ENCODE data around the gene NET1. TPM values are rescaled to one million over a fixed set of nuclear protein-coding genes. Genes with fewer than 3 reads are reported as not detected.

The NET1 gene
- polyA plus RNA-seq, 1 experiment, result 62.5 TPM

DNA sequence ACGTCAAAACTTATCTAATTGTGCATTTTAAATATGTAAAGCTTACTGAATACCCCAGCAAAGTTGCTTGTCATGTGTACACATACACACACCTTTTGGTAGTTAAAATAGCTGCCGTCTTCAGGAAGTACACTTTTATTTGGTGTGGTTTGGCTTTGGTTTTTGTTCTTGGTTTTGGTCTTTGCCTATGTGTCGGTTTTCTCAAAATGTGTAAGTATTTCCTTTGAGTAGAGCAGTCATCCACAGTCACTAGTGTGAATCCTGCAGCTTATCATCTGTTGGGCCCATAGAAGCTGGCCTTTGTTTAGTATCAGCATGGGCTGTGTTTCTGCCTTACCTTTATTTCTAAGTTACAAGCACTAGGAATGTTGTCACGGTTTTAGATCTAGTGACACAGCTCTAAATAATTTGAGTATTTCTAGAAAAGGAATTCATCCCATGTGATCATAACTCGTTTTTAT lies 35.3 kb downstream of the NET1 start:
- TF ChIP-seq, protein P1, sequence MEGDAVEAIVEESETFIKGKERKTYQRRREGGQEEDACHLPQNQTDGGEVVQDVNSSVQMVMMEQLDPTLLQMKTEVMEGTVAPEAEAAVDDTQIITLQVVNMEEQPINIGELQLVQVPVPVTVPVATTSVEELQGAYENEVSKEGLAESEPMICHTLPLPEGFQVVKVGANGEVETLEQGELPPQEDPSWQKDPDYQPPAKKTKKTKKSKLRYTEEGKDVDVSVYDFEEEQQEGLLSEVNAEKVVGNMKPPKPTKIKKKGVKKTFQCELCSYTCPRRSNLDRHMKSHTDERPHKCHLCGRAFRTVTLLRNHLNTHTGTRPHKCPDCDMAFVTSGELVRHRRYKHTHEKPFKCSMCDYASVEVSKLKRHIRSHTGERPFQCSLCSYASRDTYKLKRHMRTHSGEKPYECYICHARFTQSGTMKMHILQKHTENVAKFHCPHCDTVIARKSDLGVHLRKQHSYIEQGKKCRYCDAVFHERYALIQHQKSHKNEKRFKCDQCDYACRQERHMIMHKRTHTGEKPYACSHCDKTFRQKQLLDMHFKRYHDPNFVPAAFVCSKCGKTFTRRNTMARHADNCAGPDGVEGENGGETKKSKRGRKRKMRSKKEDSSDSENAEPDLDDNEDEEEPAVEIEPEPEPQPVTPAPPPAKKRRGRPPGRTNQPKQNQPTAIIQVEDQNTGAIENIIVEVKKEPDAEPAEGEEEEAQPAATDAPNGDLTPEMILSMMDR (IDR thresholded peaks at IDR 0.05; ENCODE audit: insufficient read depth, low read depth, low read length), result no peak

DNA sequence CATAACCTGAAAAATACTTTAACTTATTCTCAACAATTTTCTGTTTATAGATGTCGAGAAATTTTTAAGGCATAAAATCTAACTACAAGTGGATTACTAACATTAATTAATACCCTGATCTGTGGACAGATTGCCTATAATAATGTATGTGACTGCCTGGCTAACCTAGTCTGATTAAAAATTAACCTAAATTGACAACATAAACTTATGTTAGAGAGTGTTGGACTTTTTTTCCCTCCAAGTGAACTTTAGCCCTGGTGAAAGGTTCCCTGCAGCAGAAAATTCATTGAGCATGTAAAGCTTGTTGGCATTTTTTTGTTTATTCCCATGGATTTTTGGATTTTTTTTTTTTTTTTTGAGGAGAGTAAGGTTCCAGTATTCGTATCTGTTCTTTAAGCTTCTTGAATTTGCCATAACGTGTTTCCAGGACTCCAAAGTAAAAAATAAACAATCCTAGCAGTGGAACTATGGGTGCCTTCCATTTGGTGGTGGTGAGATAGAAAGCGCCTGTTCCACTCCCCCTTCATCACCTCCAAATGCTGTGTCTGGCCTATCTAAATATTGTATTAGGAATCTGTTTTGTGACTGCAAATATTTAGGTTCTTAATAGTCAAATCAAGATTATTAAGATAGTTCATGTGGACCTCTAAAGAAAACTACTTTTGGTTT lies 36.1 kb downstream of the NET1 start:
- no peaks in the 10 kb centered on the region for H3K27me3 ChIP-seq (ENCODE audit: control insufficient read depth, insufficient read depth, low read length)
- ChIA-PET POLR2A (interaction anchor here (0.6 kb wide), 1 partner anchor 165 kb away, joined by 5 read pairs; no protein-coding TSS in a partner anchor), CTCF (interaction anchor here (0.6 to 17.5 kb wide), 6 partner anchors 13 to 178 kb away, joined by 3 to 493 read pairs (median 6); no protein-coding TSS in a partner anchor)
- peak overlapping the region; percentile 69 for H3K4me3 ChIP-seq (ENCODE audit: low read depth, low read length)
- no peak for DNase-seq (ENCODE audit: low read depth)
- TF ChIP-seq, protein P1 (IDR thresholded peaks at IDR 0.05; ENCODE audit: insufficient read depth, low read depth, low read length), result no peak
- H3K36me3 ChIP-seq (ENCODE audit: control insufficient read depth, insufficient read depth, low read length), result peaks cover 7% of the 10 kb centered on the region

More for the DNA sequence above, 35.3 kb downstream of the NET1 start:
- Histone ChIP-seq H3K4me3 (ENCODE audit: low read depth, low read length) (peak overlapping the region; percentile 69), H3K27me3 (ENCODE audit: control insufficient read depth, insufficient read depth, low read length) (no peaks in the 10 kb centered on the region), H3K36me3 (ENCODE audit: control insufficient read depth, insufficient read depth, low read length) (peaks cover 2% of the 10 kb centered on the region; the same call in 1 of the 2 replicates)
- POLR2A ChIA-PET, result interaction anchor here (0.5 to 0.6 kb wide), 2 partner anchors 9 to 118 kb away, joined by 3 to 4 read pairs; no protein-coding TSS in a partner anchor
- DNase-seq (ENCODE audit: low read depth), result no peak
- CTCF ChIA-PET, result interaction anchor here (0.9 to 17.5 kb wide), 5 partner anchors 12 to 179 kb away, joined by 3 to 493 read pairs (median 7); no protein-coding TSS in a partner anchor

DNA sequence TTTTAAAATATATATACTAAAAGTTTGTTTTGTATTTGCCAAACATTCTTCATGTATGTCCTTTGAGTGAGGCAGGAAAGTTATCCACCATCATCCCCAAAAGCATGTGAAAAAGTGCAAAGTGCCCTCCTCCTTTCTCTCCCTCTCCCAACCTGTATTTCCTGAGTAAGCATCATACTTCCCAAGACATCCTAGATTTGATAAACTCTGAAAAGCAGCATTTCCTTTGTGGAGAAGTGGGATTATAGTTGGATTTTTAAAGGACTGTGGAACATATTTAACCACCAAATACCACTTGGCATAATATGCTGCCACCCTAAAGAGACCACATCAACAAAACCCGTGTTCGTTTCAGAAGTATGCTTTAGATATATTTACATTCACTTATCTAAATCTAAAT lies 36.9 kb downstream of the NET1 start:
- no peak for DNase-seq (ENCODE audit: low read depth)
- Histone ChIP-seq H3K27me3 (ENCODE audit: control insufficient read depth, insufficient read depth, low read length) (no peaks in the 10 kb centered on the region), H3K4me3 (ENCODE audit: low read depth, low read length) (peak overlapping the region; percentile 69), H3K36me3 (ENCODE audit: control insufficient read depth, insufficient read depth, low read length) (peaks cover 7% of the 10 kb centered on the region)
- POLR2A ChIA-PET, result no interaction called here
- CTCF ChIA-PET, result interaction anchor here (17.5 kb wide), 1 partner anchor 177 kb away, joined by 493 read pairs; no protein-coding TSS in a partner anchor
- TF ChIP-seq, protein P1 (IDR thresholded peaks at IDR 0.05; ENCODE audit: insufficient read depth, low read depth, low read length), result no peak

DNA sequence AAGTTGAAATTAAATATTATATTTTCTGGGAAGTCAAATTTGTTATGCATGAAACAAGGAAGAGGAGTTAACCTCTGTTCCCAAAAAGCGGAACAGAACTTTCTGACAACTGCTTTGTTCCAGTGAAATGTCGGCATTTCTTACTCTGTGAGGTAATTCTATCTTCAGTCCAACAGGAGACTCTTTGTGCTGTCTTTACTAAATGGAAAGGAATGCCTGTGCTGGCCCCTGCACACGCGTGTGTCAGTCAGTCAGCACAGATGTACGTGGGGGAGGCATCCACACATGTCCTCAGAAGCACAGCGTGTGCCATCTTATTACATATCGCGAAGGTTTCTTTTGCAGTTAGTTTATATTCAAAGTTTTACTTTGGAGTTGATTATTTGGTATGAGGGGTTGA lies 37.5 kb downstream of the NET1 start:
- DNase-seq (ENCODE audit: low read depth), result no peak
- peak overlapping the region; percentile 24 for H3K4me3 ChIP-seq (ENCODE audit: low read depth, low read length)
- CTCF ChIA-PET, result no interaction called here
- peaks cover 7% of the 10 kb centered on the region for H3K36me3 ChIP-seq (ENCODE audit: control insufficient read depth, insufficient read depth, low read length)
- no peaks in the 10 kb centered on the region for H3K27me3 ChIP-seq (ENCODE audit: control insufficient read depth, insufficient read depth, low read length)
- POLR2A ChIA-PET, result no interaction called here
- TF ChIP-seq, protein P1 (IDR thresholded peaks at IDR 0.05; ENCODE audit: insufficient read depth, low read depth, low read length), result peak; percentile 34

DNA sequence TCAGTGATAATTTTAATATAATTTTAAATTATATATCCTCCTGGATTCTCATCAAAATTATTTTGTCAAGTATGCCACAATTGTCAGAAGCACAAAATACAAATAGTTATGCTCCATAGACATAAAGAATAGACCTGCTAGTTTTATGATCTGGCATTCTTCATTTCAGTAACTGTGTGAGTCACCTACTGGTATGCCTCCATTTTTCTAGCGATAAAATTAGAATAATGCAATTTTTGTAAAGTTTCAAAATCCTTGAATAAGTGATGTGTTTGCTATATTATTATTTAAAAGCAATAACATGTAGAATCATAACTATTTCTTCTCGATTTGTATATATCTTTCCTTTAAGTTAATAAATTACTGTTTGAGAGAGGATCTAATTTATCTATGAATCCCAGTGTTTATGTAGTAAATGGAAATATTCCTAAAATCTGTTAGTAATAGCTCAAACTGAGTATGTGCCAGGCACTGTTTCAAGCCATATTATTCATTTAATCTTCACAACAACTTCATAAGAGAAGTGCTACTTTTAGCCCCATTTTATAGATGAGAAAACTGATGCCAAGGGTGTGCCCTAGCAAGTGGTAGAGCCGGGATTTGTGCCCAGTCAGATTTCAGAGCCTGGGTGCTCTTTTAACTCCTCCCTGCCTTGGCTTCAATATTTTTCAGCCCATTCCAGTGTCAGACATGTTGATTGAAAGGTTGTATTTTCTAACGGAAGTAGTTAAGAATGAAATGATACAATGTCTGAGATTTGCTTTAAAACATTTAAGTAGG lies 38.4 kb downstream of the NET1 start:
- peaks cover 7% of the 10 kb centered on the region for H3K36me3 ChIP-seq (ENCODE audit: control insufficient read depth, insufficient read depth, low read length)
- DNase-seq (ENCODE audit: low read depth), result no peak
- POLR2A ChIA-PET, result no interaction called here
- no peak overlapping the region for H3K4me3 ChIP-seq (ENCODE audit: low read depth, low read length)
- TF ChIP-seq, protein P1 (IDR thresholded peaks at IDR 0.05; ENCODE audit: insufficient read depth, low read depth, low read length), result no peak
- CTCF ChIA-PET, result no interaction called here
- H3K27me3 ChIP-seq (ENCODE audit: control insufficient read depth, insufficient read depth, low read length), result no peaks in the 10 kb centered on the region
